HepG2 (cell line): ENCODE data around the gene MACROD2. TPM values are rescaled to one million over a fixed set of nuclear protein-coding genes. Genes with fewer than 3 reads are reported as not detected.

Source experiments
- BRD4 ChIP-seq: sonication (generic); formaldehyde crosslinking; IDR thresholded peaks from 2 replicates; pipeline ENCODE4 v1.4.0; 2020; ENCODE audit warnings: missing genetic modification reagents
- DBP ChIP-seq: sonication (generic); formaldehyde crosslinking; IDR thresholded peaks from 2 replicates; pipeline ENCODE4 v1.4.0; 2020; ENCODE audit warnings: missing genetic modification reagents; ENCODE audit errors: not compliant biosample characterization
- FOXP4 ChIP-seq: sonication (generic); formaldehyde crosslinking; IDR thresholded peaks from 2 replicates; pipeline ENCODE4 v1.4.0; 2020; ENCODE audit warnings: missing genetic modification reagents
- KAT7 ChIP-seq: IDR thresholded peaks from 2 replicates; pipeline ENCODE4 v1.6.1; 2018; ENCODE audit warnings: borderline replicate concordance, missing compliant biosample characterization
- KAT8 ChIP-seq: IDR thresholded peaks from 2 replicates; pipeline ENCODE4 v1.6.1; 2016; ENCODE audit warnings: missing genetic modification reagents, missing compliant biosample characterization
- MAX ChIP-seq: IDR thresholded peaks from 2 replicates; pipeline ENCODE4 v1.6.1; 2012; ENCODE audit warnings: inconsistent platforms
- PBX2 ChIP-seq: IDR thresholded peaks from 2 replicates; pipeline ENCODE4 v1.6.1; 2016; ENCODE audit warnings: control low read depth
- POLR2AphosphoS2 ChIP-seq: IDR thresholded peaks from 2 replicates; pipeline ENCODE4 v1.6.1; 2011; ENCODE audit warnings: low read depth, low read length, improper control_type of control experiment
- REST ChIP-seq, 2 experiments: IDR thresholded peaks; 2 replicates each; pipeline ENCODE4 v1.6.1; 2011 to 2012; ENCODE audit warnings: low read length in 2 of 2, borderline replicate concordance in 1 of 2, low read depth in 1 of 2, mild to moderate bottlenecking in 1 of 2, moderate library complexity in 1 of 2
- SMAD9 ChIP-seq: sonication (generic); formaldehyde crosslinking; IDR thresholded peaks from 2 replicates; pipeline ENCODE4 v1.5.1; 2020; ENCODE audit warnings: mild to moderate bottlenecking, missing genetic modification reagents
- SRY ChIP-seq: sonication (generic); formaldehyde crosslinking; IDR thresholded peaks from 2 replicates; pipeline ENCODE4 v1.8.0; 2022; ENCODE audit warnings: mild to moderate bottlenecking, missing genetic modification reagents
- TBP ChIP-seq: sonication (generic); formaldehyde crosslinking; IDR thresholded peaks from 2 replicates; pipeline ENCODE4 v1.5.0; 2020; ENCODE audit warnings: missing genetic modification reagents
- TGIF2 ChIP-seq: IDR thresholded peaks from 2 replicates; pipeline ENCODE4 v1.6.1; 2016; ENCODE audit warnings: control low read depth, missing compliant biosample characterization
- ZFP41 ChIP-seq: sonication (generic); formaldehyde crosslinking; IDR thresholded peaks from 2 replicates; pipeline ENCODE4 v1.4.0; 2020; ENCODE audit warnings: mild to moderate bottlenecking, missing genetic modification reagents, borderline replicate concordance
- ZNF280D ChIP-seq: sonication (generic); formaldehyde crosslinking; IDR thresholded peaks from 2 replicates; pipeline ENCODE4 v1.5.1; 2020; ENCODE audit warnings: mild to moderate bottlenecking, missing genetic modification reagents
- ZNF550 ChIP-seq: sonication (generic); formaldehyde crosslinking; IDR thresholded peaks from 2 replicates; pipeline ENCODE4 v1.4.0; 2020; ENCODE audit warnings: mild to moderate bottlenecking, missing genetic modification reagents, borderline replicate concordance
- ZNF562 ChIP-seq: sonication (generic); formaldehyde crosslinking; IDR thresholded peaks from 2 replicates; pipeline ENCODE4 v1.8.0; 2022; ENCODE audit warnings: missing genetic modification reagents, borderline replicate concordance
- ZNF773 ChIP-seq: sonication (generic); formaldehyde crosslinking; IDR thresholded peaks from 2 replicates; pipeline ENCODE4 v1.4.0; 2020; ENCODE audit warnings: missing genetic modification reagents, borderline replicate concordance
- ZNF816 ChIP-seq: sonication (generic); formaldehyde crosslinking; IDR thresholded peaks from 2 replicates; pipeline ENCODE4 v1.8.0; 2022; ENCODE audit warnings: missing genetic modification reagents, mild to moderate bottlenecking, borderline replicate concordance
- polyA plus RNA-seq, 8 experiments: library from polyadenylated mRNA; depleted of rRNA in 3 of 8; stranded (reverse) in 7 of 8; unstranded in 1 of 8; fragments of >200 nt; fragmentation: Illumina TruSeq in 4 of 8; extraction: Trizol in 4 of 8; gene quantifications; 2 replicates each; pipeline versions ENCODE4 v1.2.1 to v1.2.3, GENCODE V29; 2011 to 2016; ENCODE audit warnings: low read depth in 4 of 8, missing spikeins in 1 of 8, mixed read lengths in 1 of 8; ENCODE audit not compliant: insufficient read depth in 1 of 8
- total RNA-seq, 5 experiments: library from RNA; depleted of rRNA; stranded (reverse); fragments of >200 nt; fragmentation: Illumina TruSeq; extraction: Trizol; gene quantifications; 2 replicates each; pipeline ENCODE4 v1.2.3, GENCODE V29; 2016; ENCODE audit warnings: low read depth in 1 of 5

The MACROD2 gene
- total and polyA plus RNA-seq, 2 of the 13 experiments (the other 11 are each of a cell fraction or from before 2014, with no cell fraction given): 0.13 to 0.51 TPM

- TF ChIP-seq REST (IDR thresholded peaks at IDR 0.05; ENCODE audit: borderline replicate concordance in 1 of 2, low read depth in 1 of 2, low read length in 2 of 2) (no peak), ZNF773 (no peak), PBX2 (CRISPR knock-in tag) (no peak), TBP (no peak), ZFP41 (CRISPR knock-in tag) (no peak), ZNF280D (no peak), KAT7 (no peak), SRY (no peak), SMAD9 (CRISPR knock-in tag) (no peak), ZNF550 (no peak), KAT8 (CRISPR knock-in tag) (no peak), ZNF816 (CRISPR knock-in tag) (no peak), TGIF2 (CRISPR knock-in tag) (no peak), DBP (no peak), BRD4 (CRISPR knock-in tag) (no peak), FOXP4 (CRISPR knock-in tag) (peak; percentile 66), ZNF562 (CRISPR knock-in tag) (no peak), POLR2AphosphoS2 (no peak), MAX (no peak)
Observed at GRCh38 chr20:16064989-16065707, 2069.8 kb downstream of the MACROD2 start (continued).
